Fibroblast of lung (primary cell): ENCODE data around the gene TMEM184A. TPM values are rescaled to one million over a fixed set of nuclear protein-coding genes. Genes with fewer than 3 reads are reported as not detected.

ENCODE experiments used
- DNase-seq, 2 donors: peaks; one replicate each; pipeline versions ENCODE4 v3.0.0 to v3.0.0-alpha.2; 2010; ENCODE audit warnings: low read depth in 2 of 2
- H2AFZ ChIP-seq: 2 replicates; pipeline ENCODE4 v1.5.1; 2012; ENCODE audit warnings: low read length, control low read depth, inconsistent platforms
- H3K27ac ChIP-seq: 2 replicates; pipeline ENCODE4 v1.5.1; 2011; ENCODE audit warnings: low read length, control low read depth; ENCODE audit not compliant: insufficient read depth
- H3K27me3 ChIP-seq: 2 replicates; pipeline ENCODE4 v1.5.1; 2011; ENCODE audit warnings: mild to moderate bottlenecking, low read length; ENCODE audit not compliant: control insufficient read depth, insufficient read depth
- H3K36me3 ChIP-seq: 2 replicates; pipeline ENCODE4 v1.5.1; 2011; ENCODE audit warnings: low read length; ENCODE audit not compliant: control insufficient read depth, insufficient read depth
- H3K4me1 ChIP-seq: 2 replicates; pipeline ENCODE4 v1.5.1; 2011; ENCODE audit warnings: low read length; ENCODE audit not compliant: control insufficient read depth, insufficient read depth; ENCODE audit errors: extremely low read depth
- H3K4me2 ChIP-seq: 2 replicates; pipeline ENCODE4 v1.5.1; 2011; ENCODE audit warnings: low read length, control low read depth; ENCODE audit not compliant: insufficient read depth; ENCODE audit errors: extremely low read depth
- H3K4me3 ChIP-seq, 4 experiments: fragments of 200-600 bp in 1 of 4; sonication (generic) in 1 of 4; replicated peaks in 1 of 4; 2 replicates each; pipeline ENCODE4 v1.5.1; 2011 to 2016; ENCODE audit warnings: low read length in 4 of 4, low read depth in 3 of 4, mild to moderate bottlenecking in 3 of 4, control low read depth in 2 of 4, inconsistent platforms in 1 of 4, mixed read lengths in 1 of 4; ENCODE audit not compliant: insufficient read depth in 1 of 4; ENCODE audit errors: control extremely low read depth in 1 of 4
- H3K79me2 ChIP-seq: 2 replicates; pipeline ENCODE4 v1.5.1; 2012; ENCODE audit warnings: mild to moderate bottlenecking, low read length, inconsistent platforms; ENCODE audit not compliant: control insufficient read depth, insufficient read depth
- H3K9ac ChIP-seq: 2 replicates; pipeline ENCODE4 v1.5.1; 2011; ENCODE audit warnings: mild to moderate bottlenecking, low read length, control low read depth; ENCODE audit not compliant: insufficient read depth
- H3K9me3 ChIP-seq: 2 replicates; pipeline ENCODE4 v1.5.1; 2012; ENCODE audit warnings: low read depth, low read length; ENCODE audit not compliant: control insufficient read depth, insufficient read depth
- H4K20me1 ChIP-seq: 2 replicates; pipeline ENCODE4 v1.5.1; 2011; ENCODE audit warnings: low read length; ENCODE audit not compliant: control insufficient read depth, insufficient read depth; ENCODE audit errors: extremely low read depth
- EZH2 ChIP-seq: IDR thresholded peaks from 2 replicates; pipeline ENCODE4 v1.5.1; 2012; ENCODE audit warnings: low read length, control low read depth, mild to moderate bottlenecking; ENCODE audit errors: missing control alignments
- polyA plus RNA-seq, 2 donors: library from polyadenylated mRNA; depleted of rRNA in 1 of 2; stranded (reverse) in 1 of 2; unstranded in 1 of 2; fragments of >200 nt; gene quantifications; 2 replicates each; pipeline ENCODE4 v1.2.1, GENCODE V29; 2011 to 2012; ENCODE audit warnings: missing spikeins in 1 of 2
- total RNA-seq: library from RNA; depleted of rRNA; stranded (reverse); fragments of >200 nt; gene quantifications from 2 replicates; pipeline ENCODE4 v1.2.1, GENCODE V29; 2014
- TF ChIP-seq, protein P1 (sequence below), 2 donors: IDR thresholded peaks in 1 of 2; conservative IDR thresholded peaks in 1 of 2; 1 replicate in 1 of 2; 2 replicates in 1 of 2; pipeline ENCODE4 v1.5.1; 2011 to 2012; ENCODE audit warnings: low read length in 2 of 2, control low read depth in 1 of 2, inconsistent platforms in 1 of 2, low read depth in 1 of 2, mild to moderate bottlenecking in 1 of 2

TMEM184A gene
- total and polyA plus RNA-seq, 2 donors (not counting 1 experiment from before 2014, with no cell fraction given), result under 0.01 to 0.05 TPM

GRCh38 chr7:1548944-1549343, 7.1 kb downstream of the TMEM184A start:
- H2AFZ ChIP-seq, result no peak overlapping the region
- H3K79me2 ChIP-seq, result no peaks in the 10 kb centered on the region
- no peak overlapping the region for H3K4me3 ChIP-seq
- TF ChIP-seq, protein P1, sequence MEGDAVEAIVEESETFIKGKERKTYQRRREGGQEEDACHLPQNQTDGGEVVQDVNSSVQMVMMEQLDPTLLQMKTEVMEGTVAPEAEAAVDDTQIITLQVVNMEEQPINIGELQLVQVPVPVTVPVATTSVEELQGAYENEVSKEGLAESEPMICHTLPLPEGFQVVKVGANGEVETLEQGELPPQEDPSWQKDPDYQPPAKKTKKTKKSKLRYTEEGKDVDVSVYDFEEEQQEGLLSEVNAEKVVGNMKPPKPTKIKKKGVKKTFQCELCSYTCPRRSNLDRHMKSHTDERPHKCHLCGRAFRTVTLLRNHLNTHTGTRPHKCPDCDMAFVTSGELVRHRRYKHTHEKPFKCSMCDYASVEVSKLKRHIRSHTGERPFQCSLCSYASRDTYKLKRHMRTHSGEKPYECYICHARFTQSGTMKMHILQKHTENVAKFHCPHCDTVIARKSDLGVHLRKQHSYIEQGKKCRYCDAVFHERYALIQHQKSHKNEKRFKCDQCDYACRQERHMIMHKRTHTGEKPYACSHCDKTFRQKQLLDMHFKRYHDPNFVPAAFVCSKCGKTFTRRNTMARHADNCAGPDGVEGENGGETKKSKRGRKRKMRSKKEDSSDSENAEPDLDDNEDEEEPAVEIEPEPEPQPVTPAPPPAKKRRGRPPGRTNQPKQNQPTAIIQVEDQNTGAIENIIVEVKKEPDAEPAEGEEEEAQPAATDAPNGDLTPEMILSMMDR (conservative IDR thresholded peaks at IDR 0.05 in 1 of 2, IDR thresholded peaks at IDR 0.05 in 1 of 2; ENCODE audit: low read depth in 1 of 2, low read length in 2 of 2), result no peak
- TF ChIP-seq EZH2, result no peak
- H3K9me3 ChIP-seq, result no peaks in the 10 kb centered on the region
- no peaks in the 10 kb centered on the region for H3K27me3 ChIP-seq
- no peaks in the 10 kb centered on the region for H3K36me3 ChIP-seq
- no peak for DNase-seq
- no peak overlapping the region for H3K9ac ChIP-seq
- H4K20me1 ChIP-seq, result no peaks in the 10 kb centered on the region
- H3K4me1 ChIP-seq, result no peaks in the 10 kb centered on the region
- no peak overlapping the region for H3K27ac ChIP-seq
- no peak overlapping the region for H3K4me2 ChIP-seq

- no peak overlapping the region for H3K9ac ChIP-seq
- H3K27me3 ChIP-seq, result no peaks in the 10 kb centered on the region
- H4K20me1 ChIP-seq, result no peaks in the 10 kb centered on the region
- H3K79me2 ChIP-seq, result no peaks in the 10 kb centered on the region
- no peak overlapping the region for H3K4me2 ChIP-seq
- H3K27ac ChIP-seq, result no peak overlapping the region
- TF ChIP-seq, protein P1 (conservative IDR thresholded peaks at IDR 0.05 in 1 of 2, IDR thresholded peaks at IDR 0.05 in 1 of 2; ENCODE audit: low read depth in 1 of 2, low read length in 2 of 2), result no peak
- TF ChIP-seq EZH2, result no peak
- H3K9me3 ChIP-seq, result no peaks in the 10 kb centered on the region
- DNase-seq, result no peak
- no peaks in the 10 kb centered on the region for H3K36me3 ChIP-seq
- no peak overlapping the region for H2AFZ ChIP-seq
- H3K4me1 ChIP-seq, result no peaks in the 10 kb centered on the region
- no peak overlapping the region for H3K4me3 ChIP-seq
Measured at GRCh38 chr7:1548438-1548831, 7.6 kb downstream of the TMEM184A start.

DNA sequence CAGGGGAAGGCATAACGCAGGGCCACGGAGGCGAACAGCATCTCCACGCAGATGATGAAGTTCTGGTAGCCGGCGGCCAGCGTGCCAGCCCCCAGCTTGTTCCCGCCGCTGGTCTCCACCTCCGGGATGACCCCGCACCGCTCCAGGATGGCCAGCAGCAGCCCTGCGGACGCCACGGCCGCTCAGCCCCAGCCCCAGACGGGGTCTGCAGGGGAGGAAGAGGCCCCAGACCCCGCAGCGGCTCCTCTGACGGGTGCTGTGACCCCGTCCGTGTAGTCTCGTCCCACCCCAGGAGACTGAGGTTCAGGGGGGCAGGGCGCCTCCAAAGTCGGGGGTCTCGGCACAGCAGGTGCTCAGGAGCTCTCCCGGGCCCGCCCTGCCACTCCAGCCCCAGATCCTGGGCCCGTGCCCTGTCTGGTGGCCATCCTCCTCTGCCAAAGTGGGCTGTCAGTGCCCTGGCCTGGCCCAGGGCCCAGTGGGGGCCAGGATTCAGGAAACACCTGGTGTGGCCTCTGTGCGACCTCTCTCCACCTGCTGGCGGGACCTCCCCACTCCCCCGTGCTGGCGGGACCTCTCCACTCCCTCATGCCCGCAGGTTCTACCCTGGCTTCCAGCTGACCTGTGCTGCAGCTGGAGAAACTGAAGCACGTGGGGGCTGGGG, 8.1 kb downstream of the TMEM184A start:
- no peaks in the 10 kb centered on the region for H3K4me1 ChIP-seq
- no peak overlapping the region for H2AFZ ChIP-seq
- no peaks in the 10 kb centered on the region for H3K27me3 ChIP-seq
- no peaks in the 10 kb centered on the region for H3K79me2 ChIP-seq
- TF ChIP-seq, protein P1 (conservative IDR thresholded peaks at IDR 0.05 in 1 of 2, IDR thresholded peaks at IDR 0.05 in 1 of 2; ENCODE audit: low read depth in 1 of 2, low read length in 2 of 2), result no peak
- no peak for TF ChIP-seq EZH2
- H3K36me3 ChIP-seq, result no peaks in the 10 kb centered on the region
- no peak overlapping the region for H3K9ac ChIP-seq
- no peaks in the 10 kb centered on the region for H4K20me1 ChIP-seq
- no peaks in the 10 kb centered on the region for H3K9me3 ChIP-seq
- no peak overlapping the region for H3K27ac ChIP-seq
- H3K4me2 ChIP-seq, result no peak overlapping the region
- H3K4me3 ChIP-seq, result no peak overlapping the region
- no peak for DNase-seq
